Right ventricle myocardium inferior (tissue), 1 donor: ENCODE data around the gene ACER3. TPM values are rescaled to one million over a fixed set of nuclear protein-coding genes. Genes with fewer than 3 reads are reported as not detected.
"Not testable (repeated sequence)": the region's sequence is repeated elsewhere in the genome, so short reads cannot be mapped to it uniquely, and the experiment has no call there.

Experiments used
- ATAC-seq: fragments of 200-7000 bp; cut with Tn5 transposase; one replicate; pipeline ENCODE4 v1.9.1; 2020; ENCODE audit warnings: mild to moderate bottlenecking, moderate library complexity
- DNase-seq: peaks from one replicate; pipeline ENCODE4 v3.0.0; 2021; ENCODE audit errors: missing footprints
- intact Hi-C: fragments of 100-400 bp; cut with DNase I; formaldehyde crosslinking; loops from one replicate; pipeline ENCODE4 v1.11.0; 2022
- total RNA-seq: library from RNA; stranded (reverse); fragmentation: NEBNext Ultra II Directional; extraction: Animal tissue kit (Norgen Biotek cat#: 25700); gene quantifications from one replicate; pipeline ENCODE4 v1.2.1, GENCODE V29; 2021
- donor health status: DM: no; HTN: yes; CAD: no; lungs with severe emphysema.

The ACER3 gene
- total RNA-seq, 1 donor from 2014 or later, result 9.9 TPM

- ATAC-seq, DNase-seq, intact Hi-C loops: not testable (repeated sequence)
Measured at GRCh38 chr11:76901622-76902021, 40.9 kb downstream of the ACER3 start.

GRCh38 chr11:76902121-76903014 is 41.6 kb downstream of the ACER3 start:
- no peak for ATAC-seq
- intact Hi-C loops, result no loop called here
- no peak for DNase-seq

DNA sequence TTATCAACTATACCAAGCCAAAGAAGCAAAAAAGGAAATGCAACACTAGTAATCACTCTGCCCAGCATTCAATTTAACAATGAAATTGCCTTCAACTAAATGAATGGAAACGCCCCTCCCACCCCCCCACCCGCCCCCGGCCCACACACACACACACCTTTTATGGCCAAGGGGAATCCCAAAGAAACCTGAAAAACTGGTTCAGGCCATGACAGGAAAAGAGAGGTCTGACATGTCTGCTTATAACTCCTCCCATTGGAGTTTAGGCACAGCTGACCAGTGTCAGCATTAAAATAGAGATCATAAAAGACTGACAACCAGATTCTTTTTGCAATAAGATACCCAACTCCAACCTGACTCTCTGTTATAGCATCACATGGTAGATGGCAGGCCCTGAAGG is 42.6 kb downstream of the ACER3 start:
- ATAC-seq (no peak), DNase-seq (no peak)
- intact Hi-C loops, result no loop called here

GRCh38 chr11:76910620-76911414 is 50.1 kb downstream of the ACER3 start:
- ATAC-seq (peak; percentile 90), DNase-seq (peak; percentile 49)
- intact Hi-C loops, result no loop called here

DNA sequence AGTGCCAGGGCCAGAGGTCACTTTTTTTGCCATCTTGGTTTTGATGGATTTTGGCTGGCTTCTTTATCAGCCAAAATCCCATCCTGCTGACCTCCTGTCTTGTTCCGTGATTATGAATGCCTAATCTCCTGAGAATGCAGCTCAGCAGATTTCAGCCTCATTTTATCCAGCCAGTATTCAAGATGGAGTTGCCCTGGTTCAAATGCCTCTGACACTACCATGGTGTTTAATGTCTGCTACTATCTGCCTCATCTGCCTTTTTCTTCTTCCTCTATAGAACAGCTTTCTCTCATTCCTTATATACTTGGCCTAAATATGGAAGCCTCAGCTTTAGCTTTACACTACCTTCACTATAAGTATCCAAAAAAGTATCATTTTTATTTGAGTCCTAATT is 50.7 kb downstream of the ACER3 start:
- intact Hi-C loops, result no loop called here
- ATAC-seq (peak; percentile 60), DNase-seq (no peak)

DNA sequence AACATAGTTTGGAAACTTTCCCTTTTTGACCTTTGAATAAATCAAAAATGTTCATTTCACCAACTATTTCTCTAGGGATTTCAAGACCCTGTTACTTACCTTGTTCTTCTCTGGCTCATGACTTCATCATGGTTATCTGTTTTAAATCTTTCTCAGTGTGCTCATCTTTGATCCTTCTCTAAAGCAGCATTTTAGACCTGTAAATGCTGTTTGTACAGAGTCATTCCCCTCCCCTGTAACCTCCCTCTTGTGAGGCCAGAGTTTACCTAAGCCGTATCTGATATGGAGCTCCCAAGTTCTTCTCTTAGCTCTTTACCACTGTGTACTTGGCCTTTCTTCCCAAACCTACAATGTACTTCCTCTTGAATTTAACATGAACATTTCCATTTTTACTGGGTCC is 56.0 kb downstream of the ACER3 start:
- ATAC-seq (no peak), DNase-seq (no peak)
- intact Hi-C loops, result loop anchor here (1.0 to 5.0 kb wide), 3 partner anchors 54 to 176 kb away; partner anchors contain the start of gene ACER3

GRCh38 chr11:76918941-76919386 is 58.2 kb downstream of the ACER3 start:
- no peak for DNase-seq
- intact Hi-C loops, result loop anchor here (2.0 to 5.0 kb wide), 3 partner anchors 57 to 184 kb away; partner anchors contain the start of gene ACER3
- peak; percentile 84 for ATAC-seq

DNA sequence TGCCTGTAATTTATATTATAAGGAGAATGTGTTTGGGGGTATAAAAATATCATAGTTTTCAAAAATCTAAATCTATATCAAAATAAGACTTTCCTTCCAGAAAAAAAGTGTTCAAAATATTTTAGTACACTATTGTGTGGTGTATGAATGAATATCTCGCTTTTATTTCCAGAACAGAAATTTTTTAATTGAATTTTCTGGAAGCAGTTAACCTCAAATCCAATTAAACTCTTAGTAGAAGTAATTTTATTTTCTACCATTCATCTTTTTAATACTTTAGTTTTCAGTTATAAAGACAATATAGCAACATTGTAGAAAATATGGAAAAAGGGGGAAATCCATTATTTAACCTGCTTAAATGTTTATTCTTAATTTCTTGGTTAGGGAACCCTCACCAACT is 58.7 kb downstream of the ACER3 start:
- no peak for ATAC-seq
- intact Hi-C loops, result loop anchor here (2.0 to 5.0 kb wide), 3 partner anchors 57 to 185 kb away; partner anchors contain the start of gene ACER3
- no peak for DNase-seq

- intact Hi-C loops, result loop anchor here (2.0 to 5.0 kb wide), 3 partner anchors 58 to 185 kb away; partner anchors contain the start of gene ACER3
- DNase-seq, result peak; percentile 84
- ATAC-seq, result peak; percentile 92
Measured at GRCh38 chr11:76919887-76920746, 59.4 kb downstream of the ACER3 start.

DNA sequence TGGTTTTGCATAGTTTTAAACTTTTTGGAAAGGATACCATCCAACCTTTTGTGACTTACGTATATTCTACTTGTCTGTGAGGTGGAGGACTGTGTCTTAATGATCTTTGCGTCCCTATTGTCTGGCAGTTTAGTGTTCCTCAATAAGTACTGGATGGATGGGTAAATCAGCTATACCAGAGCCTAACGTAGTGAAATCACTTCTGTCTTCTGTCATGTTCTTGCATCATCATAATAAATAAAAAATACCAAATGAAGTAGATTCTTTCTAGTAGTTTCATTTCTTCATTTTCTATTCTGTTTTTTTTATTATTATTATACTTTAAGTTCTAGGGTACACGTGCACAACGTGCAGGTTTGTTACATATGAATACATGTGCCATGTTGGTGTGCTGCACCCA is 66.4 kb downstream of the ACER3 start:
- intact Hi-C loops, result no loop called here
- no peak for ATAC-seq

DNA sequence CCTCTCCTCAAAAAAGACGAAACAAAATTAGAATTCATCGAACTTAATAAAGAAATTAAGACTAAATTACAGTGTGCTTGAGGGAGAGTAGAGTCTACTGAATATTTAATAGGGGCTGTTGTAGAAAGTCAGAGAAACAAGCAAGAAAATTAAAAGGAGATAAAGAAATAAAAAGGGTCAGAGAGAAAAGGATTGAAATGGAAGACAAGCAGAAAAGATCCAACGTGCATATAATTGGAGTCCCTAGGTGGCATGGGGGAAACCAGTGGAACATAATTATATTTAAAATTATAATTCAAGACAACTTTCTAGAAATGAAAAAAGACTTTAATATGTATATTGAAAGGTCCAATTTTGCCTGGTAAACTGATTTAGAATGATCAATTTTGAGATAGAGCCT is 74.3 kb downstream of the ACER3 start:
- DNase-seq (no peak), ATAC-seq (no peak)
- intact Hi-C loops, result no loop called here

More for the DNA sequence above, 66.4 kb downstream of the ACER3 start:
- no peak for DNase-seq

DNA sequence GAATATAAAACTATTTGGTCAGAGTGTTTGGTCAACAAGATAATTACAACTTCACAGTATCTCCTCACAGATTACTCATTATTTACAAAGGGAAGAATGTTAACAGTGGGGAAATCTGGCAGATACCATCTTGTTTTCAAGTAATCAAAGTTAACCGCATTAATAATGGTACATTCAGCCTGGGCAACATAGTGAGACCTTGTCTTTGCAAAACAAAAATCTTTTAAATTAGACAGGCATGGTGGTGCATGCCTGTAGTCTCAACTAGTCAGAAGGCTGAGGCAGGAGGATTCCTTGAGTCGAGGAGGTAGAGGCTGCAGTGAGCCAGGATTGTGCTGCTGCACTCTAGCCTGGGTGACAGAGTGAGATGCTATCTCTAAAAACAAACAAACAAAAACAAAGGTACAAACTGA is 78.5 kb downstream of the ACER3 start:
- ATAC-seq (no peak), DNase-seq (no peak)
- intact Hi-C loops, result no loop called here

DNA sequence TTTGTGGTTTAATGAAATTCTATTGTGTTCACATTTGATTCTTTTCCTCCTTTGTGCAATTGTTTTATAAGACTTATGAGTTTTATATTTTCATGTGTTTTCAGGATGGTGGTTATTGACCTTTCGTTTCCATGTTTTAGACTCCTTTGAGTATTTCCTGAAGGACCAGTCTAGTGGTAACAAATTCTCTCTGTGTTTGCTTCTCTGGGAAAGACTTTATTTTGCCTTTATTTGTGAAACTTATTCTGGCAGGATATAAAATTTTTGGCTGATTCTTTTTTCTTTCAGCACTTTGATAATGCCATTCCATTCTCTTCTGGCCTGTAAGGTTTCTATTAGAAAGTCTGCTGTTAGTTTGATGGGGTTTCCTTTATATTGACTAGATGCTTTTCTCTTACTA is 83.5 kb downstream of the ACER3 start:
- no peak for DNase-seq
- ATAC-seq, result no peak
- intact Hi-C loops, result no loop called here

GRCh38 chr11:76946223-76946622 is 85.5 kb downstream of the ACER3 start:
- no peak for ATAC-seq
- intact Hi-C loops, result no loop called here

GRCh38 chr11:76947190-76947589 is 86.5 kb downstream of the ACER3 start:
- intact Hi-C loops, result no loop called here
- no peak for DNase-seq
- ATAC-seq, result no peak

More at GRCh38 chr11:76946223-76946622, 85.5 kb downstream of the ACER3 start:
- no peak for DNase-seq

GRCh38 chr11:76947800-76948199 is 87.1 kb downstream of the ACER3 start:
- ATAC-seq, result no peak
- DNase-seq, result no peak
- intact Hi-C loops, result no loop called here

DNA sequence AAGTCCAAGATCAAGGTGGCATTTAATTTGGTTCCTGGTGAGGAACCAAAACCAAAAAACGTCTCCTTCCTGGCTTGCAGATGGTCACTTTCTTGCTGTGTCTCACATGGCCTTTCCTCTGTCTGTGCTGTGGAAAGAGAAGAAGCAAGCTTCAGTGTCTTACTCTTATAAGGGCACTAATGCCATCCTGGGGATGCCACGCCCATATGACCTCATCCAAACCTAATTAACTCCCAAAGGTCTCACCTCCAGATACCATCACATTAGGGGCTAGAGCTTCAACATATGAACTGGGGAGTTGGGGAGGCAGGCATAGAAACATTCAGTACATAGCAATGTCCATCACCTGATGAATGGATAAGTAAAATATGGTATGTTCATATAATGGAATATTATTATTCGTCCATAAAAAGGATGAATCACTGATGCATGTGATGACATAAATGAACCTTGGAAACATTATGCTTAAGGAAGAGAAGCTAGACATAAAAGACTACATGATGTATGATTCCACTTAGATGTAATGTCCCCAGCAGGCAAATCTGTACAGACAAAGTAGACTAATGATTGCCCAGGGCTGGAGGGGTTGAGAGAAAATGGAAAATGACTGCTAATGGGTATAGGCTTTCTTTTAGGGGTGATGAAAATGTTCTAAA is 94.9 kb downstream of the ACER3 start:
- intact Hi-C loops, result no loop called here
- ATAC-seq (no peak), DNase-seq (no peak)
